Smooth muscle cell (in vitro differentiated cells): ENCODE results near the gene ZEB2. TPM values are rescaled to one million over a fixed set of nuclear protein-coding genes. Genes with fewer than 3 reads are reported as not detected.

Experiments
- DNase-seq: peaks from one replicate; lab custom pipeline; 2025; ENCODE audit not compliant: unreplicated experiment; lab: John Stamatoyannopoulos, UW
- H2AFZ ChIP-seq: fragments of 200-600 bp; sonication (generic); 2 replicates; pipeline ENCODE4 v1.6.0; 2016; ENCODE audit warnings: antibody characterized with exemption, low read depth, mild to moderate bottlenecking
- H3F3A ChIP-seq: fragments of 200-600 bp; sonication (generic); 2 replicates; pipeline ENCODE4 v1.6.0; 2017; ENCODE audit warnings: antibody characterized with exemption, low read depth
- H3K27ac ChIP-seq: fragments of 200-600 bp; sonication (generic); 2 replicates; pipeline ENCODE4 v1.5.1; 2016; ENCODE audit warnings: low read depth, mild to moderate bottlenecking
- H3K27me3 ChIP-seq: fragments of 200-600 bp; sonication (generic); 2 replicates; pipeline ENCODE4 v1.6.1; 2016; ENCODE audit warnings: low read depth, mild to moderate bottlenecking
- H3K36me3 ChIP-seq: fragments of 200-600 bp; sonication (generic); 2 replicates; pipeline ENCODE4 v1.5.1; 2016; ENCODE audit warnings: low read depth
- H3K4me1 ChIP-seq: fragments of 200-600 bp; sonication (generic); 2 replicates; pipeline ENCODE4 v1.5.1; 2016; ENCODE audit warnings: low read depth
- H3K4me2 ChIP-seq: fragments of 200-600 bp; sonication (generic); 2 replicates; pipeline ENCODE4 v1.6.0; 2016; ENCODE audit warnings: mild to moderate bottlenecking
- H3K4me3 ChIP-seq: fragments of 200-600 bp; sonication (generic); 2 replicates; pipeline ENCODE4 v1.5.1; 2016; ENCODE audit warnings: mild to moderate bottlenecking
- H3K79me2 ChIP-seq: fragments of 200-600 bp; sonication (generic); 2 replicates; pipeline ENCODE4 v1.6.0; 2016; ENCODE audit warnings: low read depth, mild to moderate bottlenecking
- H3K9ac ChIP-seq: fragments of 200-600 bp; sonication (generic); 2 replicates; pipeline ENCODE4 v1.6.0; 2016; ENCODE audit warnings: low read depth
- H3K9me3 ChIP-seq: fragments of 200-600 bp; sonication (generic); replicated peaks from 2 replicates; pipeline ENCODE4 v1.5.1; 2016; ENCODE audit warnings: low read depth
- H4K20me1 ChIP-seq: fragments of 200-600 bp; sonication (generic); 2 replicates; pipeline ENCODE4 v1.6.0; 2016; ENCODE audit warnings: low read depth
- WGBS: methylation state at CpG from one replicate; pipeline ENCODE4 v1.1.7; 2016; ENCODE audit warnings: low lambda C conversion rate; 5-methylcytosine and 5-hydroxymethylcytosine counted together
- polyA plus RNA-seq: library from polyadenylated mRNA; unstranded; fragments of >200 nt; fragmentation: Nextera tagmentation; extraction: Ambion mirVana; gene quantifications from 2 replicates; pipeline ENCODE4 v1.2.1, GENCODE V29; 2016
- total RNA-seq: library from RNA; depleted of rRNA; stranded (reverse); fragments of >200 nt; gene quantifications from 2 replicates; pipeline ENCODE4 v1.2.3, GENCODE V29; 2014
- TF ChIP-seq, protein P1 (sequence below): fragments of 200-600 bp; sonication (generic); IDR thresholded peaks from 2 replicates; pipeline ENCODE4 v1.5.1; 2017; ENCODE audit warnings: borderline replicate concordance, mild to moderate bottlenecking, antibody characterized with exemption; ENCODE audit not compliant: insufficient read depth, poor library complexity, severe bottlenecking

Gene ZEB2
- total and polyA plus RNA-seq, 2 experiments from 2014 or later: 67.5 to 148 TPM

- Histone ChIP-seq H2AFZ (no peak overlapping the region), H3K4me2 (peak overlapping the region; percentile 80), H3K9ac (peak overlapping the region; percentile 75), H3K79me2 (peaks cover 98% of the 10 kb centered on the region), H3K9me3 (no peaks in the 10 kb centered on the region), H3K36me3 (no peaks in the 10 kb centered on the region), H3F3A (peaks cover 19% of the 10 kb centered on the region), H3K4me1 (peaks cover 76% of the 10 kb centered on the region), H4K20me1 (peaks cover 42% of the 10 kb centered on the region), H3K4me3 (no peak overlapping the region), H3K27ac (peak overlapping the region; percentile 97), H3K27me3 (no peaks in the 10 kb centered on the region)
- no peak for DNase-seq
- TF ChIP-seq, protein P1, sequence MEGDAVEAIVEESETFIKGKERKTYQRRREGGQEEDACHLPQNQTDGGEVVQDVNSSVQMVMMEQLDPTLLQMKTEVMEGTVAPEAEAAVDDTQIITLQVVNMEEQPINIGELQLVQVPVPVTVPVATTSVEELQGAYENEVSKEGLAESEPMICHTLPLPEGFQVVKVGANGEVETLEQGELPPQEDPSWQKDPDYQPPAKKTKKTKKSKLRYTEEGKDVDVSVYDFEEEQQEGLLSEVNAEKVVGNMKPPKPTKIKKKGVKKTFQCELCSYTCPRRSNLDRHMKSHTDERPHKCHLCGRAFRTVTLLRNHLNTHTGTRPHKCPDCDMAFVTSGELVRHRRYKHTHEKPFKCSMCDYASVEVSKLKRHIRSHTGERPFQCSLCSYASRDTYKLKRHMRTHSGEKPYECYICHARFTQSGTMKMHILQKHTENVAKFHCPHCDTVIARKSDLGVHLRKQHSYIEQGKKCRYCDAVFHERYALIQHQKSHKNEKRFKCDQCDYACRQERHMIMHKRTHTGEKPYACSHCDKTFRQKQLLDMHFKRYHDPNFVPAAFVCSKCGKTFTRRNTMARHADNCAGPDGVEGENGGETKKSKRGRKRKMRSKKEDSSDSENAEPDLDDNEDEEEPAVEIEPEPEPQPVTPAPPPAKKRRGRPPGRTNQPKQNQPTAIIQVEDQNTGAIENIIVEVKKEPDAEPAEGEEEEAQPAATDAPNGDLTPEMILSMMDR: no peak
- 55% methylated on average over 8 of the region's 8 CpGs for WGBS
Observed at GRCh38 chr2:144454466-144455287, 65.2 kb downstream of the ZEB2 start.

DNA sequence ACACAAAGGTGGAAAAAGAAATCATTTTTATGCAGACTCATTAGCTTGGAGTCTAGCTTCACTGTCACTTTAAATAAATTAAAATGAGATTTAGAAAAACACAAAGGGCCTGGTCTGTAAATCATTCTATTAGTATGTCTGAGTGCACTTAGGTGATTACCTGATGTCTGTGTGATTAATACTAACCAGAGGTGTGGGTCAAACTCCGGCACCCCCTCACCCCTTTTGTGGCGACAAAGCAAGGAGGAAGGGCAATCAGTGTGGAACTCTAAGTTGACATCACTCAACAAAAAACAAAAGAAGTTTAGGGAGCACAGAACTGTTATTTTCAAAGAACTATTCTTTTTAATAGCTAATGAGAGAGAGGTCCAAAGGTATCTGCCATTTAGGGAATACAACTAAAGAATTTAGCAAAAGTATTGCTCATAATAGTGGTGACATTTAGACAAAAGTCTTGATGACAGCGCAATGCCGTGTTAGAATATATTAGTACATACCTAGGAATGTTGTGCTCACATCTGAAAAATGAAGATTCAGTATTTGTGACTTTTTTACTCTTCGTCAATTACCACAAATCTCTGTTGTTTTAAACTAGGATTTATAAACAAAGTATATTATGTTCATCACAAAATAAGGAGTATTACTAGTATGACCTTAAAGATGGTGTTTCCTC is 66.3 kb downstream of the ZEB2 start:
- TF ChIP-seq, protein P1: no peak
- Histone ChIP-seq H3K36me3 (no peaks in the 10 kb centered on the region), H3K4me3 (peak overlapping the region; percentile 28), H3K79me2 (peaks cover 98% of the 10 kb centered on the region), H3K27me3 (no peaks in the 10 kb centered on the region), H2AFZ (no peak overlapping the region), H3K27ac (peak overlapping the region; percentile 97), H3K9me3 (no peaks in the 10 kb centered on the region), H3K4me1 (peaks cover 71% of the 10 kb centered on the region), H4K20me1 (peaks cover 41% of the 10 kb centered on the region), H3F3A (peaks cover 13% of the 10 kb centered on the region), H3K9ac (peak overlapping the region; percentile 75), H3K4me2 (peak overlapping the region; percentile 80)
- 46% methylated on average over 5 of the region's 5 CpGs for WGBS
- no peak for DNase-seq

- no peaks in the 10 kb centered on the region for H3K9me3 ChIP-seq
- no peak for DNase-seq
- peak overlapping the region; percentile 80 for H3K4me2 ChIP-seq
- H3K9ac ChIP-seq: peak overlapping the region; percentile 75
- H3K79me2 ChIP-seq: peaks cover 98% of the 10 kb centered on the region
- WGBS: 15% methylated on average over 4 of the region's 4 CpGs
- H3K27me3 ChIP-seq: no peaks in the 10 kb centered on the region
- H3K36me3 ChIP-seq: no peaks in the 10 kb centered on the region
- H3K4me3 ChIP-seq: peak overlapping the region; percentile 28
- H2AFZ ChIP-seq: peak overlapping the region; percentile 25
- TF ChIP-seq, protein P1: no peak
- peaks cover 13% of the 10 kb centered on the region for H3F3A ChIP-seq
- peaks cover 68% of the 10 kb centered on the region for H3K4me1 ChIP-seq
- H3K27ac ChIP-seq: peak overlapping the region; percentile 97
- peaks cover 47% of the 10 kb centered on the region for H4K20me1 ChIP-seq
Observed at GRCh38 chr2:144452989-144453336, 67.0 kb downstream of the ZEB2 start.
